GM10248 (cell line): Measurements from ENCODE around the gene KLHL6.

ENCODE experiments used
- CTCF ChIA-PET: fragments of 300-600 bp; sonication (Branson Sonifier 250); formaldehyde crosslinking; extraction: SDS; loops from one replicate; lab custom pipeline; 2021; ENCODE audit warnings: antibody characterized with exemption; lab: Yijun Ruan, JAX
- POLR2A ChIA-PET: fragments of 350-650 bp; sonication (Branson Sonifier 250); formaldehyde crosslinking; extraction: SDS; loops from one replicate; lab custom pipeline; 2020; ENCODE audit warnings: antibody characterized with exemption; lab: Yijun Ruan, JAX
- DNase-seq: peaks from one replicate; pipeline ENCODE4 v3.0.0; 2012; ENCODE audit errors: extremely low spot score
- CTCF ChIP-seq: IDR thresholded peaks from 2 replicates; pipeline ENCODE4 v1.5.1; 2012; ENCODE audit warnings: mild to moderate bottlenecking, low read depth; ENCODE audit errors: extremely low read depth, missing control alignments, control extremely low read depth

The KLHL6 gene

GRCh38 chr3:183555541-183556081 lies at the start of gene KLHL6:
TSS of gene KLHL6 (minus strand) at chr3:183555706. CDS start at chr3:183555653, 53 bp downstream.
- TF ChIP-seq CTCF: no peak
- peak; percentile 83 for DNase-seq
- POLR2A ChIA-PET: interaction anchor here (0.6 kb wide), 1 partner anchor 39 kb away, joined by 4 read pairs; no protein-coding TSS in a partner anchor
- CTCF ChIA-PET: interaction anchor here (1.0 to 1.2 kb wide), 3 partner anchors 11 to 86 kb away, joined by 3 to 5 read pairs (median 5); no protein-coding TSS in a partner anchor

GRCh38 chr3:183597959-183598358 lies 42.5 kb upstream of the KLHL6 start:
- ChIA-PET POLR2A (no interaction called here), CTCF (interaction anchor here (1.5 kb wide), 1 partner anchor 8 kb away, joined by 3 read pairs; no protein-coding TSS in a partner anchor)
- DNase-seq: no peak
- TF ChIP-seq CTCF: no peak

GRCh38 chr3:183594636-183595035 lies 39.1 kb upstream of the KLHL6 start:
- no peak for DNase-seq
- ChIA-PET CTCF (interaction anchor here (0.7 to 1.7 kb wide), 3 partner anchors 10 to 125 kb away, joined by 3 to 5 read pairs (median 4); no protein-coding TSS in a partner anchor), POLR2A (no interaction called here)
- TF ChIP-seq CTCF: no peak

- ChIA-PET CTCF (interaction anchor here (0.7 to 4.6 kb wide), 6 partner anchors 11 to 33 kb away, joined by 3 to 26 read pairs (median 4); no protein-coding TSS in a partner anchor), POLR2A (no interaction called here)
- no peak for DNase-seq
- TF ChIP-seq CTCF: no peak
These were observed 37.3 kb upstream of the KLHL6 start for GRCh38 chr3:183592821-183593220.

- DNase-seq: peak; percentile 69
- TF ChIP-seq CTCF: peak; percentile 24
- ChIA-PET CTCF (interaction anchor here (0.7 to 4.6 kb wide), 19 partner anchors 10 to 304 kb away, joined by 3 to 26 read pairs (median 3); no protein-coding TSS in a partner anchor), POLR2A (no interaction called here)
These were observed 36.5 kb upstream of the KLHL6 start for GRCh38 chr3:183591881-183592521.

- no peak for DNase-seq
- TF ChIP-seq CTCF: no peak
- POLR2A ChIA-PET: no interaction called here
- CTCF ChIA-PET: interaction anchor here (1.0 to 4.6 kb wide), 5 partner anchors 8 to 60 kb away, joined by 3 to 26 read pairs (median 3); no protein-coding TSS in a partner anchor
These were observed 34.9 kb upstream of the KLHL6 start for GRCh38 chr3:183590442-183590841.
